ENCODE results near the gene GAB4.
"Not testable (repeated sequence)": the region's sequence is repeated elsewhere in the genome, so short reads cannot be mapped to it uniquely, and the experiment has no call there.

Gene GAB4

GRCh38 chr22:16958475-16958874 lies 49.5 kb downstream of the GAB4 start:
- no peak for TF ChIP-seq POLR2A (IDR thresholded peaks at IDR 0.05; ENCODE audit: low read depth, low read length)
- DNase-seq (ENCODE audit: insufficient read length, low spot score) (no peak), FAIRE-seq (no peak)

GRCh38 chr22:16957781-16958180 lies 50.2 kb downstream of the GAB4 start:
- TF ChIP-seq POLR2A (IDR thresholded peaks at IDR 0.05; ENCODE audit: low read depth, low read length), result no peak
- DNase-seq (ENCODE audit: insufficient read length, low spot score) (no peak), FAIRE-seq (no peak)

- no peak for TF ChIP-seq POLR2A (IDR thresholded peaks at IDR 0.05; ENCODE audit: low read depth, low read length)
- DNase-seq (ENCODE audit: insufficient read length, low spot score) (no peak), FAIRE-seq (no peak)
Measured at GRCh38 chr22:16956290-16956689, 51.7 kb downstream of the GAB4 start.

- no peak for TF ChIP-seq POLR2A (IDR thresholded peaks at IDR 0.05; ENCODE audit: low read depth, low read length)
- FAIRE-seq, result no peak
- no peak for DNase-seq (ENCODE audit: insufficient read length, low spot score)
Measured at GRCh38 chr22:16955678-16956210, 52.3 kb downstream of the GAB4 start.

- no peak for FAIRE-seq
- DNase-seq (ENCODE audit: insufficient read length, low spot score), result no peak
- no peak for TF ChIP-seq POLR2A (IDR thresholded peaks at IDR 0.05; ENCODE audit: low read depth, low read length)
Measured at GRCh38 chr22:16955081-16955480, 52.9 kb downstream of the GAB4 start.

GRCh38 chr22:16954060-16954403 lies 54.0 kb downstream of the GAB4 start:
- DNase-seq (ENCODE audit: insufficient read length, low spot score), result no peak
- no peak for TF ChIP-seq POLR2A (IDR thresholded peaks at IDR 0.05; ENCODE audit: low read depth, low read length)
- no peak for FAIRE-seq

- no peak for DNase-seq (ENCODE audit: insufficient read length, low spot score)
- TF ChIP-seq POLR2A (IDR thresholded peaks at IDR 0.05; ENCODE audit: low read depth, low read length), result no peak
- no peak for FAIRE-seq
Measured at GRCh38 chr22:16953206-16954059, 54.6 kb downstream of the GAB4 start.

- DNase-seq (ENCODE audit: insufficient read length, low spot score) (no peak), FAIRE-seq (no peak)
- no peak for TF ChIP-seq POLR2A (IDR thresholded peaks at IDR 0.05; ENCODE audit: low read depth, low read length)
Measured at GRCh38 chr22:16949561-16949960, 58.5 kb downstream of the GAB4 start.

GRCh38 chr22:16937811-16938210 lies 70.2 kb downstream of the GAB4 start:
- TF ChIP-seq POLR2A (IDR thresholded peaks at IDR 0.05; ENCODE audit: low read depth, low read length), result no peak
- no peak for DNase-seq (ENCODE audit: insufficient read length, low spot score)
- FAIRE-seq, result no peak

GRCh38 chr22:16937209-16937608 lies 70.8 kb downstream of the GAB4 start:
- not testable (repeated sequence) for FAIRE-seq

GRCh38 chr22:16936625-16937024 lies 71.4 kb downstream of the GAB4 start:
- TF ChIP-seq POLR2A (IDR thresholded peaks at IDR 0.05; ENCODE audit: low read depth, low read length), result no peak
- FAIRE-seq, result no peak
- DNase-seq (ENCODE audit: insufficient read length, low spot score), result no peak

More at GRCh38 chr22:16937209-16937608, 70.8 kb downstream of the GAB4 start:
- not testable (repeated sequence) for DNase-seq (ENCODE audit: insufficient read length, low spot score)

GRCh38 chr22:16935209-16935608 lies 72.8 kb downstream of the GAB4 start:
- FAIRE-seq (no peak), DNase-seq (ENCODE audit: insufficient read length, low spot score) (no peak)
- no peak for TF ChIP-seq POLR2A (IDR thresholded peaks at IDR 0.05; ENCODE audit: low read depth, low read length)

- no peak for TF ChIP-seq POLR2A (IDR thresholded peaks at IDR 0.05; ENCODE audit: low read depth, low read length)
- DNase-seq (ENCODE audit: insufficient read length, low spot score) (no peak), FAIRE-seq (no peak)
Measured at GRCh38 chr22:16933291-16934282, 74.4 kb downstream of the GAB4 start.

- TF ChIP-seq POLR2A (IDR thresholded peaks at IDR 0.05; ENCODE audit: low read depth, low read length), result no peak
- no peak for FAIRE-seq
- DNase-seq (ENCODE audit: insufficient read length, low spot score), result no peak
Measured at GRCh38 chr22:16932577-16932976, 75.4 kb downstream of the GAB4 start.

All from H54 (cell line).